Measurements from ENCODE around the gene SORBS1. TPM values are rescaled to one million over a fixed set of nuclear protein-coding genes. Genes with fewer than 3 reads are reported as not detected.

Gene SORBS1
- total RNA-seq, 1 donor from 2014 or later: 703 TPM

- ATAC-seq (no peak), DNase-seq (no peak)
- intact Hi-C loops (cut with micrococcal nuclease): no loop called here
These were observed 109.3 kb downstream of the SORBS1 start for GRCh38 chr10:95451568-95452524.

GRCh38 chr10:95451150-95451549, 110.0 kb downstream of the SORBS1 start:
- DNase-seq (no peak), ATAC-seq (peak; percentile 55)
- intact Hi-C loops (cut with micrococcal nuclease): no loop called here

- DNase-seq: no peak
- intact Hi-C loops (cut with micrococcal nuclease): no loop called here
- ATAC-seq: no peak
These were observed 111.0 kb downstream of the SORBS1 start for GRCh38 chr10:95450188-95450587.

GRCh38 chr10:95447685-95448084, 113.5 kb downstream of the SORBS1 start:
- DNase-seq (no peak), ATAC-seq (peak; percentile 28)
- intact Hi-C loops (cut with micrococcal nuclease): no loop called here

GRCh38 chr10:95445837-95446486, 115.2 kb downstream of the SORBS1 start:
- intact Hi-C loops (cut with micrococcal nuclease): no loop called here
- DNase-seq: no peak
- ATAC-seq: peak; percentile 60

GRCh38 chr10:95445223-95445836, 115.8 kb downstream of the SORBS1 start:
- ATAC-seq (peak; percentile 85), DNase-seq (peak; percentile 82)
- intact Hi-C loops (cut with micrococcal nuclease): no loop called here

- ATAC-seq (peak; percentile 19), DNase-seq (no peak)
- intact Hi-C loops (cut with micrococcal nuclease): no loop called here
These were observed 116.4 kb downstream of the SORBS1 start for GRCh38 chr10:95444792-95445191.

- intact Hi-C loops (cut with micrococcal nuclease): no loop called here
- DNase-seq (no peak), ATAC-seq (peak; percentile 29)
These were observed 117.5 kb downstream of the SORBS1 start for GRCh38 chr10:95443636-95444035.

GRCh38 chr10:95442341-95442740, 118.8 kb downstream of the SORBS1 start:
- no peak for ATAC-seq
- DNase-seq: no peak
- intact Hi-C loops (cut with micrococcal nuclease): no loop called here

- intact Hi-C loops (cut with micrococcal nuclease): no loop called here
- DNase-seq (no peak), ATAC-seq (no peak)
These were observed 119.6 kb downstream of the SORBS1 start for GRCh38 chr10:95441547-95441923.

- ATAC-seq: peak; percentile 13
- intact Hi-C loops (cut with micrococcal nuclease): no loop called here
- no peak for DNase-seq
These were observed 120.2 kb downstream of the SORBS1 start for GRCh38 chr10:95440756-95441546.

GRCh38 chr10:95440038-95440725, 121.0 kb downstream of the SORBS1 start:
- ATAC-seq (no peak), DNase-seq (no peak)
- intact Hi-C loops (cut with micrococcal nuclease): no loop called here

- no peak for ATAC-seq
- DNase-seq: no peak
- intact Hi-C loops (cut with micrococcal nuclease): no loop called here
These were observed 122.4 kb downstream of the SORBS1 start for GRCh38 chr10:95438781-95439180.

GRCh38 chr10:95437669-95438068, 123.5 kb downstream of the SORBS1 start:
- intact Hi-C loops (cut with micrococcal nuclease): no loop called here
- DNase-seq (peak; percentile 77), ATAC-seq (peak; percentile 69)

GRCh38 chr10:95435548-95436279, 125.5 kb downstream of the SORBS1 start:
- no peak for DNase-seq
- peak; percentile 15 for ATAC-seq
- intact Hi-C loops (cut with micrococcal nuclease): no loop called here

GRCh38 chr10:95434583-95434982, 126.6 kb downstream of the SORBS1 start:
- intact Hi-C loops (cut with micrococcal nuclease): no loop called here
- ATAC-seq (peak; percentile 1), DNase-seq (no peak)

GRCh38 chr10:95431900-95432342, 129.2 kb downstream of the SORBS1 start:
- ATAC-seq: peak; percentile 20
- intact Hi-C loops (cut with micrococcal nuclease): no loop called here
- no peak for DNase-seq

All from left ventricle myocardium superior (tissue), 1 donor.